Mammary epithelial cell (primary cell): ENCODE results near the gene PRM3.

Source experiments
- CTCF ChIP-seq, 2 donors: IDR thresholded peaks in 1 of 2; conservative IDR thresholded peaks in 1 of 2; 2 replicates each; pipeline ENCODE4 v1.5.1; 2011 to 2012; ENCODE audit warnings: inconsistent platforms in 2 of 2, low read length in 2 of 2, mild to moderate bottlenecking in 2 of 2, control low read depth in 1 of 2, low read depth in 1 of 2; ENCODE audit not compliant: insufficient read depth in 1 of 2; ENCODE audit errors: extremely low read depth in 1 of 2
- EZH2 ChIP-seq: IDR thresholded peaks from 2 replicates; pipeline ENCODE4 v1.6.1; 2012; ENCODE audit warnings: low read length, inconsistent platforms, borderline replicate concordance

GRCh38 chr16:11232852-11233726, 40.3 kb downstream of the PRM3 start:
- no peak for TF ChIP-seq EZH2
- no peak for TF ChIP-seq CTCF (conservative IDR thresholded peaks at IDR 0.05 in 1 of 2, IDR thresholded peaks at IDR 0.05 in 1 of 2; ENCODE audit: extremely low read depth in 1 of 2, insufficient read depth in 1 of 2, low read depth in 1 of 2, low read length in 2 of 2)
